ENCODE data around the gene IFNL1. TPM values are rescaled to one million over a fixed set of nuclear protein-coding genes. Genes with fewer than 3 reads are reported as not detected.
"Not testable (repeated sequence)": the region's sequence is repeated elsewhere in the genome, so short reads cannot be mapped to it uniquely, and the experiment has no call there.

Gene IFNL1
- total RNA-seq, 2 experiments from 2014 or later: not detected

DNA sequence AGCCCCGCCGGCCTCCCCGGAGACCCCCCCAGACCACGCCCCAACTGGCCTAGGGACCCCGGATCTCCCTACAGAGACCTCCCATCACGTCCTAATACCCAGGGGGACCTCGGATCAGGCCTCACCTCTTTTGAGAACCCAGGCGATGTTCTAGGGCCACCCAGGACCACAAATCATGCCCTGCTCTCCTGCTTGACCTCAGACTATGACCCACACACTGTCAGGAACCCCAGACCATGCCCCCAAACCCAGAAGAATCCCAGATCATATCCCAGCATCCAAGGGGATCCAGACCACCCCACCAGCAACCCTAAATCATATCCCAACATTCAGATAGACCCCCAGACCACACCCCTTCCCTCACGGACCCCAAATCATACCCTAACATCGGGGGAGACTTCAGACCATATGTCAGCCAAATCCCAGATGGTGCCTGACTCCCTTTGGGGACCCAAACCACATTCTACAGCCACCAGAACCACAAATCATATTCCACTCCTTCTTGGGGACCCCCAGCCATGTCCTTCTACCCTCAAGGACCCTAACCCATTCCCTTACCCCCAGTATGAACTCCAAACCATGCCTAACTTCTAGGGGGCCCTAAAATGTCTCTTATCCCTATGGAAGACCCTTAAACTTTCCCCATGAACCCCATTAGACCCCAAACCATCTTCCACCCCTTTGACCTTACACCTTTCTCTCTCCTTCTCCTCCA is 25.1 kb downstream of the IFNL1 start:
- ATAC-seq (ENCODE audit: low read depth) (no peak), DNase-seq (no peak)
- H3K4me1 Mint-ChIP-seq: peaks cover 27% of the 10 kb centered on the region
- peaks cover 14% of the 10 kb centered on the region for H3K36me3 Mint-ChIP-seq
- peak overlapping the region; percentile 80 for H3K4me3 Mint-ChIP-seq
- peak overlapping the region; percentile 60 for H3K27ac Mint-ChIP-seq
- H3K9me3 Mint-ChIP-seq: no peaks in the 10 kb centered on the region
- H3K27me3 Mint-ChIP-seq: peaks cover 3% of the 10 kb centered on the region
- POLR2A ChIA-PET: interaction anchor here (1.4 kb wide), 1 partner anchor 22 kb away, joined by 5 read pairs; no protein-coding TSS in a partner anchor

DNA sequence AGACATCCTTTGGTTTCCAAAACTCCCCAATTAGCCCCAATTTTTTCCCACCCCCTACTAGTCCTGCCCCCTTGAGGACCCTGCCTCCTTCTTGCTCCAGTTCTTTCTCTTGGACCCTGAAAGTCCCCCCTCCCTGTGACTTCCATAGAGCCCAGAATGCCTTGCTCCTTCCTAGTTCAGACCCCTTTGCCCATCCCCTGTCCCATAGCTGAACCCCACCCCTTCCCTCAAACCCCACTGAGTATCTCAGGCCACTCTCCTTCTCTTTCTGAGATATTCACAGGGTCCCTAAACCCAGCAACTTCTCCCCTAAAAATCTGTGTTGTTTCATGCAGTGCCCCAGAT is 25.6 kb downstream of the IFNL1 start:
- POLR2A ChIA-PET: no interaction called here

DNA sequence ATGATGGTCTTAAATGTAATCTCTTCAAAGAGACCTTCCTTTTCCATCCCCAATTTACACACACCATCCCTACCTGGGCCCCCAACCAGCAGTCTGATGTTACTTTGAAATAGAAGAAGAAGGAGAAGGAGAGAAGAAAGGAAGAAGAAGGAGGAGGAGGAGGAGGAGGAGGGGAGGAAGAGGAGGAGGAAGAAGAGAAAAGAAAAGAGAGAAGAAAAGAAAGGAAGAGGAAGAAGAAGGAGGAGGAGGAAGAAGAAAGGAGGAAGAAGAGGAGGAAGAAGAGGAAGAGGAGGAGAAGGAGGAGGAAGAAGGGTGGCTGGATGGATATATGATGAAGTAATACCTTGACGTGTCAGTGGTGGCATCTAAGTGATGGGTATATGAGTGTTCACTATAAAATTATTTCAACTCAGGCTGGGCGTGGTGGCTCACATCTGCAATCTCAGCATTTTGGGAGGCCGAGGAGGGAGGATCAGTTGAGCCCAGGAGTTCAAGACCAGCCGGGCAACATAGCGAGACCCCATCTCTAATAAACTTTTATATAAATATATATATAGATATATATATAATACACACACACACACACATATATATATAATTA is 28.1 kb downstream of the IFNL1 start:
- H3K9me3 Mint-ChIP-seq: no peaks in the 10 kb centered on the region
- H3K4me3 Mint-ChIP-seq: no peak overlapping the region
- DNase-seq: peak; percentile 7
- H3K36me3 Mint-ChIP-seq: peaks cover 17% of the 10 kb centered on the region
- H3K4me1 Mint-ChIP-seq: peaks cover 29% of the 10 kb centered on the region
- ATAC-seq (ENCODE audit: low read depth): no peak
- H3K27me3 Mint-ChIP-seq: peaks cover 3% of the 10 kb centered on the region
- POLR2A ChIA-PET: no interaction called here
- H3K27ac Mint-ChIP-seq: no peak overlapping the region

More for the DNA sequence above, 25.6 kb downstream of the IFNL1 start:
- H3K36me3 Mint-ChIP-seq: peaks cover 14% of the 10 kb centered on the region
- no peak for ATAC-seq (ENCODE audit: low read depth)
- peak overlapping the region; percentile 60 for H3K27ac Mint-ChIP-seq
- no peak for DNase-seq
- H3K27me3 Mint-ChIP-seq: peaks cover 3% of the 10 kb centered on the region
- H3K4me3 Mint-ChIP-seq: peak overlapping the region; percentile 80
- H3K9me3 Mint-ChIP-seq: no peaks in the 10 kb centered on the region
- peaks cover 28% of the 10 kb centered on the region for H3K4me1 Mint-ChIP-seq

DNA sequence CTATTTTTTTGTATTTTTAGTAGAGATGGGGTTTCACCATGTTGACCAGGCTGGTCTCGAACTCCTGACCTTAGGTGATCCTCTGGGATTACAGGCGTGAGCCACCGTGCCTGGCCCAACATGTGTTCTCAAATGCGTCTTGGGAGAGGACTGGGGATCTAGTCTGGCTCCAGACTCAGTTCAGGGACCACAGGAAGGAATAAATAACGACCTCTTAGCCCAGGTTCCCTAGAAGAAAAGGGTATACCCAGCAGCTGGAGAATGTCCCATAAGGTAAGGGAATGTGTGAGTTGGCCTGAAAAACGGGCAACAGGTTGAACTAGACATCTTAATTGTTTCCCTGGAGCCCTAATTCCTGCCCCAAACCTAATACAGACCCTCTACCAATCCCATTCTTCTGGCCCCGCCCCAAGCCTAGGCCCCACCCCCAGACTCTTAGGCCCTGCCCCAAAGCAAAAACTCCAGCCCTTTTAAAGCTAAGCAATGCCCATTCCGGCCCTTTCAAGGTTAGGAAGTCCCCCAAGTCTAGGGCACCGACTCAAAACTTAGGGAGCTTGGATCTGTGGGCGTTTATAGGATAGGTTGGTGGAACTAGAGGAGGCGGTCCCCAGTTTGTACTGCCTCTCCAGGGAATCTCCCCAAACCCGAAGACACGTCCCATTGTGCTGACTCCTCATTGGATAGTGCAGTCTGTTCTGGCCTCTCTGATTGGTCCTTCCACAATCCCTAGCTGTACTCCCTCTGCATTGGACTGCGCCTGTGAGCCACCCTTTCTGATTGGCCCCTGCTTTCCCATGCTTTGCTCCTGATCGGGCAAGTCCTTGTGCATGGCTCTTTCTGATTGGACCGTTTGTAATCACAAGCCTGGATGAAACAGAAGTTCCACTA is 29.8 kb downstream of the IFNL1 start:
- H3K27me3 Mint-ChIP-seq: peaks cover 2% of the 10 kb centered on the region
- POLR2A ChIA-PET: interaction anchor here (1.2 to 1.6 kb wide), 3 partner anchors 8 to 114 kb away, joined by 3 to 6 read pairs (median 4); partner anchors contain the start of gene PLEKHG2

DNA sequence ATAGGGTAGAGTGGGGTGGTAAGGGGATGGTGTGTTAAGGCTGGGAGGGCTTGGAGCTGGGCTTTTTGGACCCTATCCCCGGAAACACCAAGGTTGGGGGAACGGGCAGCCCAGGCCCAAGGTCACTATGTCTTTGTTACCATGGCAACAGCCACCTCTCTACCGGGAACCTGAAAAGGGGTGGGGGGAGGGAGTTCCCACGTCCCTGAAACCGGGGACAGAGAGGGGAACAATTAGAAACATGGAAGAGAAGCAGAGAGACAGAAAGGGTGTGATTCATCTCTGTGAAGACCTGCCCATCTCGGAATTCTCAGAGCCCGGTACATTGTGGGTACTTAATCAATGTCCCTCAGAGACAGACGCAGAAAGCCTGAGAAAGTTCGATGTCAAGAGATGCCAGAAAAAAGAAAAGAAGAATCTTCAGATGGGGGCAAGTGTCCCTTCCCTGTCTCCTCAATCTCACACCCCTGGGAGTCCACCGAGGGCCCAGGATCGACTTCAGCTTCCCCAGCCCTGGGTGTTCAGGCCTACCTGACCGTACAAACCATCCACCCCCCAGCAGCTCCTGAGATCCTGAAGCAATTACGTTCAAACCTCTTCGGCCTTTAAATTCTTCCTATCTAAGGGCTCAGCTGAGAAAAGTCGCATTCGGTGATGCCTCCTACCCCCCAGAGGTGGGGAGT is 31.3 kb downstream of the IFNL1 start:
- ATAC-seq (ENCODE audit: low read depth): no peak
- DNase-seq: peak; percentile 29
- Mint-ChIP-seq H3K9me3 (no peaks in the 10 kb centered on the region), H3K4me1 (peaks cover 28% of the 10 kb centered on the region), H3K4me3 (no peak overlapping the region), H3K36me3 (peaks cover 16% of the 10 kb centered on the region), H3K27me3 (no peaks in the 10 kb centered on the region), H3K27ac (no peak overlapping the region)
- POLR2A ChIA-PET: interaction anchor here (0.5 to 1.6 kb wide), 6 partner anchors 9 to 205 kb away, joined by 3 to 6 read pairs (median 4); partner anchors contain the start of genes GMFG and PLEKHG2

More for the DNA sequence above, 29.8 kb downstream of the IFNL1 start:
- Mint-ChIP-seq H3K9me3 (no peaks in the 10 kb centered on the region), H3K36me3 (peaks cover 16% of the 10 kb centered on the region), H3K4me3 (no peak overlapping the region), H3K4me1 (peaks cover 30% of the 10 kb centered on the region), H3K27ac (no peak overlapping the region)
- ATAC-seq (ENCODE audit: low read depth) (no peak), DNase-seq (no peak)

DNA sequence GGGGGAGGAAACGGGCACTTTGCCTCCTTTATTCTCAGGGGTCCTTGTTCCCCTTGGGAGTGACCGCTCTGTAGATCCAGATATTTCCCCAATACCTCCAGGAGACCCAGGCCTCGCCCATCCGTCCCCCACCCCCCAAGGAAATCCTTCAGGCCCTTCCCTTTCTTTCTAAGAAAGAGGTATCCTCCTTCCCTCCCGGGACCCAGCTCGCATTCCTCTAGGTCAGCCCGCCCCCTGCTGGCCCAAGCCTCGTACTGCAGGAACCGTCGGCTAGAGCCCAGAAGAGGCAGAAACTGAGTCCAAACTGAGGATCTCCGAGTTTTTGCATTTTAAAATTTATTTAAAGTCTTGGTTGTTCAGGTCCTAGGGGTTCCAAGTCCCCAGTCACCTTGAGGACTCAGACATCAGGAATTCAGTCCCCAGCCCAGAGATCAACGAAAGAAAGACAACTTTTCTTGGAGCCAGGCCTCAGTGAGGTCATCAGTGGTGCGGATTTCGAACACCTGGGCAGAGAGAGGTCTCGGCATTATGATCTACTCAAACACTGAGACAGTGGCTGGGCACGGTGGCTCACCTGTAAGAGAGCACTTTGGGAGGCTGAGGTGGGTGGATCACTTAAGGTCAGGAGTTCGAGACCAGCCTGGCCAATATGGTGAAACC is 32.0 kb downstream of the IFNL1 start:
- Mint-ChIP-seq H3K27ac (peak overlapping the region; percentile 45), H3K27me3 (no peaks in the 10 kb centered on the region), H3K4me1 (peaks cover 29% of the 10 kb centered on the region), H3K4me3 (no peak overlapping the region), H3K36me3 (peaks cover 22% of the 10 kb centered on the region), H3K9me3 (no peaks in the 10 kb centered on the region)
- ATAC-seq (ENCODE audit: low read depth) (peak; percentile 58), DNase-seq (peak; percentile 87)
- POLR2A ChIA-PET: interaction anchor here (0.6 to 1.4 kb wide), 3 partner anchors 8 to 138 kb away, joined by 3 to 5 read pairs (median 3); partner anchors contain the start of gene GMFG

DNA sequence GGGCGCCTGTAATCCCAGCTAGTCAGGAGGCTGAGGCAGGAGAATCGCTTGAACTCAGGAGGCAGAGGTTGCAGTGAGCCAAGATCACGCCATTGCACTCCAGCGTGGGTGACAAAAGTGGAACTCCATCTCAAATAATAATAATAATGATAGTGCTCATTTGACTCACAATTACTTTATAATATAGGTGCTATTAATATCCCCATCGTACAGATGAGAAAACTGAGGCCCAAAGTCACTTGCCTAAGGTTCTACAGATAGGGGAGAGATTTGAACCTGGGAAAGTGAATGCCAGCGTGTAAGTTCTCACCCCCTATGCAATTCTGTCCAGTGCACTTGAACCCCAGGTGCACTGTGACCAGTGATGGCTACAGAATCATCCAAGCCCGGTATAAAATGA is 33.7 kb downstream of the IFNL1 start:
- Mint-ChIP-seq H3K4me1 (peaks cover 33% of the 10 kb centered on the region), H3K27me3 (no peaks in the 10 kb centered on the region), H3K27ac (no peak overlapping the region), H3K9me3 (no peaks in the 10 kb centered on the region), H3K36me3 (peaks cover 26% of the 10 kb centered on the region), H3K4me3 (no peak overlapping the region)
- POLR2A ChIA-PET: interaction anchor here (0.7 kb wide), 2 partner anchors 650 to 1017 kb away, joined by 3 read pairs; no protein-coding TSS in a partner anchor
- ATAC-seq (ENCODE audit: low read depth): no peak
- DNase-seq: no peak

DNA sequence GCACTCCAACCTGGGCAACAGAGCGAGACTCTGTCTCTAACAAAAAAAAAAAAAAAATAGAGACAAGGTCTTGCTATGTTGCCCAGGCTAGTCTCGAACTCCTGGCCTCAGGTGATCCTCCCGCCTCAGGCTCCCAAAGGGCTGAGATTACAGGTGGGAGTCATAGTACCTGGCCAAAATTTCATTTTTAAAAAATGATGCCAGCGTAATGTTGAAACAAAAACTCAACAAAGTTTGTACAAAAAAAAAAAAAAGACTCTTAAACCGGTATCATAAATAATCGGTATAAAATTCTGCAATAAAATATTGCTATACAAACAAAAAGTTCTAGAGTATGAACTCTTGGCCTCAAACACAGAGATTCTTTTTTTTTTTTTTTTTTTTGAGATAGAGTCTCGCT is 36.1 kb downstream of the IFNL1 start:
- Mint-ChIP-seq H3K9me3 (no peaks in the 10 kb centered on the region), H3K27ac (no peak overlapping the region), H3K4me3 (no peak overlapping the region), H3K27me3 (no peaks in the 10 kb centered on the region), H3K4me1 (peaks cover 40% of the 10 kb centered on the region), H3K36me3 (peaks cover 31% of the 10 kb centered on the region)
- ATAC-seq (ENCODE audit: low read depth) (no peak), DNase-seq (no peak)
- POLR2A ChIA-PET: interaction anchor here (0.7 to 1.1 kb wide), 2 partner anchors 10 to 1931 kb away, joined by 3 read pairs; partner anchors contain the start of gene SAMD4B

DNA sequence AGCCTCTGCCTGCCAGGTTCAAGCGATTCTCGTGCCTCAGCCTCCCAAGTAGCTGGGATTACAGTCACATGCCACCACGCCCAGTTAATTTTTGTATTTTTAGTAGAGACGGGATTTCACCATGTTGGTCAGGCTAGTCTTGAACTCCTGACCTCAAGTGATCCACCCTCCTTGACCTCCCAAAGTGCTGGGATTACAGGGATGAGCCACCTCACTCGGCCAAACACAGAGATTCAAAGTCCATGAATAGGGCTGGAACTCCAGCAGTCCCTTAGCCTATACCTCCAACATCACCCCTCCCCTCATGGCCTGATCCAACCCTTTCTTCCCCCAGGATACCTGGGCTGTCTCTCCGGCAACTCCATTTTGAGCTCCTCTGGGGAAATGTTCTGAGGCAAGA is 36.5 kb downstream of the IFNL1 start:
- Mint-ChIP-seq H3K4me3 (peak overlapping the region; percentile 60), H3K4me1 (peaks cover 42% of the 10 kb centered on the region), H3K36me3 (peaks cover 31% of the 10 kb centered on the region)
- not testable (repeated sequence) for DNase-seq; ATAC-seq (ENCODE audit: low read depth); H3K27ac Mint-ChIP-seq; H3K27me3 Mint-ChIP-seq; H3K9me3 Mint-ChIP-seq
- POLR2A ChIA-PET: interaction anchor here (1.1 kb wide), 1 partner anchor 9 kb away, joined by 3 read pairs; the partner anchor contains the start of gene SAMD4B

DNA sequence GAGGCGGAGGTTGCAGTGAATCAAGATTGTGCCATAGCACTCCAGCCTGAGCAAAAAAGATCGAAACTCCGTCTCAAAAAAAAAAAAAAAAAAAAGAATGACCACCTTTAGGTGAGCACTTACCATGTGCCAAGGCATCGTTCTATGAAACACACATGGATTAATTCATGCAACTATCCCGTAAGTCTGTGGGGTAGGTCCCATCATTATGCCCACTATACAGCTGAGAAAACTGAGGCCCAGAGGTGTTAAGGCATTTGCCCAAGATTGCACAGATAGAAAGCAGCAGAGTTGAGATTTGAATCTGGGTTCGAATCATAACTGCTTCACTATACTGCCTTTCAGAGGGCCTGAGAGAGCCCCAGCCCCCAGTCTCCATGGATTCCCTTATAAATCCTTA is 37.3 kb downstream of the IFNL1 start:
- peaks cover 27% of the 10 kb centered on the region for H3K36me3 Mint-ChIP-seq
- peak overlapping the region; percentile 38 for H3K27ac Mint-ChIP-seq
- no peaks in the 10 kb centered on the region for H3K27me3 Mint-ChIP-seq
- DNase-seq: no peak
- ATAC-seq (ENCODE audit: low read depth): no peak
- POLR2A ChIA-PET: no interaction called here
- peaks cover 43% of the 10 kb centered on the region for H3K4me1 Mint-ChIP-seq
- H3K9me3 Mint-ChIP-seq: no peaks in the 10 kb centered on the region
- H3K4me3 Mint-ChIP-seq: peak overlapping the region; percentile 60

DNA sequence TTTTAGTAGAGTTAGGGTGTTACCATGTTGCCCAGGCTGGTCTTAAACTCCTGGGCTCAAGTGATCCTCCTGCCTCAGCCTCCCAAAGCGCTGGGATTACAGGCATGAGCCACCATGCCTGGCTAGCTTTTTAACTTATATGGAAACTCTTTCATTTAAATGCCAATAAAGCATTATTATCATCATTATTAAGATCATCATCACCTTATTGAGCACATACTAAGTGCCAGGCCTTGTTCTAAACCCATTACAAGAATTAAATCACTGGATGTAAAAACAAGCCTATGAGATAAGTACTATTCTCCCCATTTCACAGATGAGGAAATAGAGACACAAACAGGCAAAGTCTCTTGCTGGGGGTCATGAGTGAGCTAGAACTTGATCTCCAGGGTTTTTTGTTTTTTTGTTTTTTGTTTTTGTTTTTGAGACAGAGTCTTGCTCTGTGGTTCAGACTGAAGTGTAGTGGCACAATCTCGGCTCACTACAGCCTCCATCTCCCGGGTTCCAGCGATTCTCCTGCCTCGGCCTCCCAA is 38.3 kb downstream of the IFNL1 start:
- no peak for ATAC-seq (ENCODE audit: low read depth)
- H3K27me3 Mint-ChIP-seq: no peaks in the 10 kb centered on the region
- H3K4me3 Mint-ChIP-seq: peak overlapping the region; percentile 96
- peaks cover 36% of the 10 kb centered on the region for H3K4me1 Mint-ChIP-seq
- POLR2A ChIA-PET: interaction anchor here (0.6 to 2.0 kb wide), 5 partner anchors 8 to 231 kb away, joined by 3 to 9 read pairs (median 3); partner anchors contain the start of gene PAF1
- H3K9me3 Mint-ChIP-seq: no peaks in the 10 kb centered on the region
- H3K27ac Mint-ChIP-seq: peak overlapping the region; percentile 99
- peaks cover 21% of the 10 kb centered on the region for H3K36me3 Mint-ChIP-seq
- DNase-seq: no peak

DNA sequence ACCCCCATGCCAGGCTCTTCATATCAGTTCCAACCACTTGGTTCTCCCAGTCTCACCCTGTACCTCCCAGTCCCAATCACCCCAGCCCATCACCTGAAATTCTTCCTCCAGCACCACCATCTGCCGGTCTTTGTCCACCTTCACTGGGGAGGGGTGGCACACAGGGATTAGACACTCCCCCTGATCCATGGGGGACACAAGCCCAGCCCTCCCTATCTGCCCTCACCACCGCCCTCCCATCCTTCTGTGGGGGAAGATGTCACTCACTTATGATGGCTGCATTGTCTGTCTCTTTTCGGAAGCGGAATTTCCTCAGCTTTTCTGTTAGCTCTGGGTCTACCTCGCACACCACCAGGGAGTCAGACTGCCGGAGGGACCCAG is 39.0 kb downstream of the IFNL1 start:
- Mint-ChIP-seq H3K27me3 (no peaks in the 10 kb centered on the region), H3K27ac (peak overlapping the region; percentile 99)
- POLR2A ChIA-PET: interaction anchor here (0.6 to 2.0 kb wide), 14 partner anchors 9 to 232 kb away, joined by 3 to 13 read pairs (median 4); partner anchors contain the start of genes PAF1, RPS16 and ZFP36

More for the DNA sequence above, 39.0 kb downstream of the IFNL1 start:
- Mint-ChIP-seq H3K4me1 (peaks cover 39% of the 10 kb centered on the region), H3K4me3 (peak overlapping the region; percentile 96), H3K9me3 (no peaks in the 10 kb centered on the region), H3K36me3 (peaks cover 21% of the 10 kb centered on the region)
- peak; percentile 20 for ATAC-seq (ENCODE audit: low read depth)
- DNase-seq: peak; percentile 54
